ENCODE data around the gene PTPRU. TPM values are rescaled to one million over a fixed set of nuclear protein-coding genes. Genes with fewer than 3 reads are reported as not detected.
A peak's percentile ranks its signal among the peaks of the same experiment; 100 is the strongest.

PTPRU gene
- total RNA-seq, 1 experiment from 2014 or later: 40.7 TPM

DNA sequence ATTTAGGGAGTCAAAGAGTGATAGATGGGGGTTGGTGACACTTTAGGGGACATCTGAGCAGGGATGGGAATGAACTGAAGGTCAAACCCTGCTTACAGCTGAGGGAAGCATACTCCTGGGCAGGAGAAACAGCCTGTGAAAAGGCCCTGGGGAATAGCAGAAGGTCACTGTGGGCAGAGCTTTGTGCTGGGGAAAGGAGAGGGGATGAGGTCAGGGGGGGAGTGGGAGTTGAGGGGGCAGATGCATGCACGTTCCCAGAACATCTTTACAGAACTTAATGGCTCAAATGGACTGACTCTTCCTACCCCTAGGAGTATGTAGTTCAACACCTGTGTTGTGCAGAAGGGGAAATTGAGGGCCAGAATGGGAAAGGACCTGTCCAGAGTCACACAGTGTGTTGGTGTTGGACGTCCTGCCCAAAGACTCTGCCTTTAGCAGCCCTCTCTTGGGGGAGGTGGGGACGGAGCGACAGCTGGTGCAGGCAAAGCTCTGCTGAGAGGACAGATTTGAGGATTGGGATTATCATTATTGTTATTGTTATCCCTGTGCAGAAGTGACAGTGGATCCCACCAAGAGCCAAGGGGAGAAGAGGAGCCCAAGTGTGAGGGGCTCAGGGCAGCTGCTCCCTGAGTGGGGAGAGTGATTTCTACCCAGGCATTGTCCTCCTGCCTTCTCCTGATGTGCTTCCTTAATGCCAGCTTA, 116.5 kb downstream of the PTPRU start:
- Histone ChIP-seq H4K20me1 (ENCODE audit: insufficient read depth) (no peaks in the 10 kb centered on the region), H2AFZ (ENCODE audit: low read depth, low read length, poor library complexity, severe bottlenecking) (no peak overlapping the region), H3K36me3 (ENCODE audit: control insufficient read depth in 1 of 2, insufficient read depth in 2 of 2, low read length in 2 of 2) (no peaks in the 10 kb centered on the region), H3K9me3 (ENCODE audit: control insufficient read depth in 1 of 2, insufficient read depth in 1 of 2, low read depth in 1 of 2, low read length in 2 of 2) (no peaks in the 10 kb centered on the region), H3K4me2 (ENCODE audit: low read length) (no peak overlapping the region), H3K4me1 (ENCODE audit: control insufficient read depth in 1 of 2, insufficient read depth in 2 of 2, low read length in 2 of 2) (peaks cover 0 to 11% of the 10 kb centered on the region in 2 experiments; a peak in 1 of 4 replicates), H3K27me3 (ENCODE audit: insufficient read depth, low read length) (0 out of 2 replicates have a peak, but pooled peaks cover 10% of the 10 kb centered on the region), H3K4me3 (replicated peaks in 1 of 2; ENCODE audit: low read depth in 1 of 2, low read length in 2 of 2) (no peak overlapping the region), H3K79me2 (ENCODE audit: insufficient read depth, low read length) (no peaks in the 10 kb centered on the region), H3K9ac (ENCODE audit: low read length) (no peak overlapping the region), H3K27ac (ENCODE audit: low read depth, low read length) (no peak overlapping the region), H3K9me2 (ENCODE audit: insufficient read depth) (no peaks in the 10 kb centered on the region)
- no TSS peak for BruUV-seq (replicated peaks)
- ATAC-seq (no peak), DNase-seq (ENCODE audit: low read depth, low spot score) (no peak)
- intact Hi-C loops (cut with micrococcal nuclease): no loop called here
- ChIA-PET POLR2A (no interaction called here), RAD21 (ENCODE audit: low non-redundant PET in 1 of 2, low total read pairs in 2 of 2, uncharacterized antibody in 2 of 2, unreplicated experiment in 2 of 2) (no interaction called here), CTCF (interaction anchor here (1.0 kb wide), 1 partner anchor 12 kb away, joined by 4 read pairs; no protein-coding TSS in a partner anchor)
- TF ChIP-seq RAD21 (IDR thresholded peaks at IDR 0.05; ENCODE audit: low read depth): no peak
- no peak for TF ChIP-seq FOSL1 (IDR thresholded peaks at IDR 0.05; ENCODE audit: low read depth)
- TF ChIP-seq TCF7L2 (IDR thresholded peaks at IDR 0.05; ENCODE audit: borderline replicate concordance, extremely low read depth, insufficient read depth, insufficient read length): no peak
- no peak for TF ChIP-seq EGR1 (IDR thresholded peaks at IDR 0.05; ENCODE audit: low read depth)

DNA sequence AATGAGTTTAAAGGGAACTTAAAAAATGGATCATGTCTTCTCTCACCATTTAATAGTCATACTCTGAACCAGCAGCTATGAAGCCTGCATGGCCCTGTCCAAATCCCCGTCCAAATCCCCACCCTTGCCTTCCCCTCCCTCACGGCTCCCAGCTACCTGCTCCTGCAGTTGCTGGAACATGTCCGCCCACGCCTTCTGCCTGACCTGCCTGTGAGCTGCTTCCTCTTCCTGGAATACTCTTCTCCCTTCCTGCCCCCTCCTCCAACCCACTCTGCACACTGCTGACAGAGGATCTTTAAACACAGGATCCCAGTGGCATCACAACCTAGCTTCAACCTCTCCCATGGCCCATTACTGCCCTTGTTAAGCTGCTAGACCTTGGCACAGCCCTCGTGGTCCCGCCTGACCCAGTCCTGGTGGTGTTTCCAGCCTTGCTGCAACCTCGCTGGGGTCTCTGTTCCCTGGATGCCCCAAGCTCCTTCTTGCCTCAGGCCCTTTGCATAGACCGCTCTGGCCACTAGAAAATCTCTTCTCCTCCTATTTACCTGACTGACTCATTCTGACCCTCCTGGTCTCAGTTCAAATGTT, 118.3 kb downstream of the PTPRU start:
- ATAC-seq: no peak
- no peak overlapping the region for H3K4me2 ChIP-seq (ENCODE audit: low read length)
- peak; percentile 49; the same call in 1 of the 2 replicates for TF ChIP-seq EGR1 (IDR thresholded peaks at IDR 0.05; ENCODE audit: low read depth)
- TF ChIP-seq, protein P1, sequence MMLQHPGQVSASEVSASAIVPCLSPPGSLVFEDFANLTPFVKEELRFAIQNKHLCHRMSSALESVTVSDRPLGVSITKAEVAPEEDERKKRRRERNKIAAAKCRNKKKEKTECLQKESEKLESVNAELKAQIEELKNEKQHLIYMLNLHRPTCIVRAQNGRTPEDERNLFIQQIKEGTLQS (IDR thresholded peaks at IDR 0.05): no peak
- no peaks in the 10 kb centered on the region for H3K36me3 ChIP-seq (ENCODE audit: control insufficient read depth in 1 of 2, insufficient read depth in 2 of 2, low read length in 2 of 2)
- DNase-seq (ENCODE audit: low read depth, low spot score): no peak
- ChIA-PET RAD21 (ENCODE audit: low non-redundant PET in 1 of 2, low total read pairs in 2 of 2, uncharacterized antibody in 2 of 2, unreplicated experiment in 2 of 2) (no interaction called here), POLR2A (no interaction called here), CTCF (interaction anchor here (0.6 kb wide), 1 partner anchor 1441 kb away, joined by 5 read pairs; no protein-coding TSS in a partner anchor)
- H2AFZ ChIP-seq (ENCODE audit: low read depth, low read length, poor library complexity, severe bottlenecking): no peak overlapping the region
- no peaks in the 10 kb centered on the region for H3K9me2 ChIP-seq (ENCODE audit: insufficient read depth)
- 0 out of 2 replicates have a peak, but pooled peaks cover 10% of the 10 kb centered on the region for H3K27me3 ChIP-seq (ENCODE audit: insufficient read depth, low read length)
- H3K4me1 ChIP-seq (ENCODE audit: control insufficient read depth in 1 of 2, insufficient read depth in 2 of 2, low read length in 2 of 2): peaks cover 0 to 11% of the 10 kb centered on the region in 2 experiments; a peak in 1 of 4 replicates
- intact Hi-C loops (cut with micrococcal nuclease): no loop called here
- no peaks in the 10 kb centered on the region for H3K9me3 ChIP-seq (ENCODE audit: control insufficient read depth in 1 of 2, insufficient read depth in 1 of 2, low read depth in 1 of 2, low read length in 2 of 2)
- H3K27ac ChIP-seq (ENCODE audit: low read depth, low read length): no peak overlapping the region
- no peak overlapping the region for H3K9ac ChIP-seq (ENCODE audit: low read length)
- no peak overlapping the region for H3K4me3 ChIP-seq (replicated peaks in 1 of 2; ENCODE audit: low read depth in 1 of 2, low read length in 2 of 2)
- no TSS peak for BruUV-seq (replicated peaks)
- H3K79me2 ChIP-seq (ENCODE audit: insufficient read depth, low read length): no peaks in the 10 kb centered on the region
- H4K20me1 ChIP-seq (ENCODE audit: insufficient read depth): no peaks in the 10 kb centered on the region
